Upper lobe of left lung (tissue), 4 donors: ENCODE data around the gene SRPK2.
"Not testable (repeated sequence)": the region's sequence is repeated elsewhere in the genome, so short reads cannot be mapped to it uniquely, and the experiment has no call there.

ENCODE experiments used
- POLR2A ChIP-seq, 4 donors: fragments of 450-650 bp; IDR thresholded peaks; one replicate each; pipeline ENCODE4 v1.5.1; 2016 to 2017; ENCODE audit warnings: antibody characterized with exemption in 4 of 4, mild to moderate bottlenecking in 2 of 4
- TF ChIP-seq, protein P1 (sequence below), 6 experiments: fragments of 450-650 bp in 4 of 6; fragments of 200-600 bp in 2 of 6; sonication (generic) in 2 of 6; IDR thresholded peaks; one replicate each; pipeline ENCODE4 v1.5.1; 2016 to 2019; ENCODE audit warnings: antibody characterized with exemption in 6 of 6

DNA sequence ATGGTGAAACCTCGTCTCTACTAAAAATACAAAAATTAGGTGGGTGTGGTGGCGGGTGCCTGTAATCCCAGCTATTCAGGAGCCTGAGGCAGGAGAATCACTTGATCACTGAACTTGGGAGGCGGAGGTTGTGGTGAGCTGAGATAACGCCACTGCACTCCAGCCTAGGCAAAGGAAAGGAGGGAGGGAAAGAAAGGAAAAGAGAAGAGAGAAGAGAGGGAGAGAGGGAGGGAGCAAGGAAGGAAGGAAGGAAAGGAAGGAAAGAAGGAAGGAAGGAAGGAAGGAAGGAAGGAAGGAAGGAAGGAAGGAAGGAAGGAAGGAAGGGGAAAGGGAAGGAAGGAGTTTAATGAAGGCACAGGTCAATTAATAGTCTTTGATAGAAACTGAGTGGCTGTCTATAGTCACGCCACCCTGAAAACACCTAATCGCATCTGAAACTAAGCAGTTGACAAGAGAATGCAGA is 155.9 kb downstream of the SRPK2 start:
- not testable (repeated sequence) for TF ChIP-seq POLR2A (IDR thresholded peaks at IDR 0.05)
- TF ChIP-seq, protein P1, sequence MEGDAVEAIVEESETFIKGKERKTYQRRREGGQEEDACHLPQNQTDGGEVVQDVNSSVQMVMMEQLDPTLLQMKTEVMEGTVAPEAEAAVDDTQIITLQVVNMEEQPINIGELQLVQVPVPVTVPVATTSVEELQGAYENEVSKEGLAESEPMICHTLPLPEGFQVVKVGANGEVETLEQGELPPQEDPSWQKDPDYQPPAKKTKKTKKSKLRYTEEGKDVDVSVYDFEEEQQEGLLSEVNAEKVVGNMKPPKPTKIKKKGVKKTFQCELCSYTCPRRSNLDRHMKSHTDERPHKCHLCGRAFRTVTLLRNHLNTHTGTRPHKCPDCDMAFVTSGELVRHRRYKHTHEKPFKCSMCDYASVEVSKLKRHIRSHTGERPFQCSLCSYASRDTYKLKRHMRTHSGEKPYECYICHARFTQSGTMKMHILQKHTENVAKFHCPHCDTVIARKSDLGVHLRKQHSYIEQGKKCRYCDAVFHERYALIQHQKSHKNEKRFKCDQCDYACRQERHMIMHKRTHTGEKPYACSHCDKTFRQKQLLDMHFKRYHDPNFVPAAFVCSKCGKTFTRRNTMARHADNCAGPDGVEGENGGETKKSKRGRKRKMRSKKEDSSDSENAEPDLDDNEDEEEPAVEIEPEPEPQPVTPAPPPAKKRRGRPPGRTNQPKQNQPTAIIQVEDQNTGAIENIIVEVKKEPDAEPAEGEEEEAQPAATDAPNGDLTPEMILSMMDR (IDR thresholded peaks at IDR 0.05): not testable (repeated sequence)
